Duodenal mucosa (tissue), 2 donors: ENCODE results near the gene RNPS1.

ENCODE experiments used
- H3K27ac ChIP-seq: one replicate; pipeline ENCODE4 v1.7.0; 2013; ENCODE audit warnings: low read depth, low read length
- H3K27me3 ChIP-seq, 2 donors: one replicate each; pipeline ENCODE4 v1.7.0; 2013; ENCODE audit warnings: low read length in 2 of 2, control low read depth in 1 of 2; ENCODE audit not compliant: insufficient read depth in 2 of 2, control insufficient read depth in 1 of 2
- H3K36me3 ChIP-seq, 2 donors: one replicate each; pipeline ENCODE4 v1.7.0; 2013; ENCODE audit warnings: low read length in 2 of 2, control low read depth in 1 of 2; ENCODE audit not compliant: insufficient read depth in 2 of 2, control insufficient read depth in 1 of 2
- H3K4me1 ChIP-seq, 2 donors: one replicate each; pipeline ENCODE4 v1.7.0; 2013; ENCODE audit warnings: low read length in 2 of 2, control low read depth in 1 of 2; ENCODE audit not compliant: insufficient read depth in 2 of 2, control insufficient read depth in 1 of 2
- H3K4me3 ChIP-seq, 2 donors: one replicate each; pipeline ENCODE4 v1.7.0; 2013; ENCODE audit warnings: low read length in 2 of 2, low read depth in 1 of 2
- H3K9ac ChIP-seq, 2 donors: one replicate each; pipeline ENCODE4 v1.7.0; 2013; ENCODE audit warnings: low read length in 2 of 2, low read depth in 1 of 2
- H3K9me3 ChIP-seq, 2 donors: one replicate each; pipeline ENCODE4 v1.7.0; 2013; ENCODE audit warnings: low read length in 2 of 2, control low read depth in 1 of 2; ENCODE audit not compliant: control insufficient read depth in 1 of 2

RNPS1 gene

GRCh38 chr16:2267913-2268666, at the start of gene RNPS1:
Gene RNPS1, minus strand, starts transcription at chr16:2268126. Its CDS starts 3,483 bp downstream, at chr16:2264643.
- Histone ChIP-seq H3K9me3 (no peaks in the 10 kb centered on the region), H3K4me3 (peak within 1 kb of the TSS; percentile 88 to 89), H3K4me1 (peaks cover 8 to 28% of the 10 kb centered on the region in 2 donors)

DNA sequence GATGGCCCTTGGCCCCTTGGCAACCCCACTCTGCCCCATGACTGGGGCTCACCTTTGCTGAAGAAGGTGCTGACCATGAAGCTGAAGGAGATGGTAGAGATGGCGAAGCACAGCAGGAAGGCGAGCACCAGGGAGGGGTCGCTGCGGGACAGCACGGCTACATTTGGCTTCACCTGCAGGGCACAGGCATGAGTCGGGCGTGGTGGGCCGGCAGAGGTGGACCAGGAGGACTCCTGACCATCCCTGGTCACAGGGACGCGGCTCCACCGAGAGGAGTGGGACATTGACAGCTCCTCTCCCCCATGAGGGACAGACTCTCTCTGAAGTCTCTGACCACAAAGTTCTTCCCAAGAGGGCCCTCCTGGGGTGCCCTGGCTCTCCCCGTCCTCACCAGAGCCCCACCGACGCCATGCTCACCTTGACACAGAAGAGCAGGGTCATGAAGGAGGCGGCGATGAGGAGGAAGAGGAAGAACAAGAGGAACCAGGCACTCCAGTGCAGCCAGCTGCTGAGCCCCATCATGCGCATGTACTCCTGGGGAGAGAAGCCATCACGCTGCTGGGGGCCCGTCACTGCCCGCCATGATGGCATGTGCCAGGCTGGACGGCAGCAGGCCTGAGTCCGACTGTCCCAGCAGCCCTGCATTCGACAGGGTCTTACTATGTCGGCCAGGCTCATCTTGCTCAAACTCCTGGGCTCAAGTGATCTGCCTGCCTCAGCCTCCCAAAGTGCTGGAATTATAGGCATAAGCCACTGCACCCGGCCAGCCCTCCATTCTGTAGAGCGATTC, 49.5 kb upstream of the RNPS1 start:
- no peak overlapping the region for H3K27ac ChIP-seq
- no peaks in the 10 kb centered on the region for H3K4me1 ChIP-seq
- no peak overlapping the region for H3K4me3 ChIP-seq
- no peak overlapping the region for H3K9ac ChIP-seq
- no peaks in the 10 kb centered on the region for H3K36me3 ChIP-seq
- no peaks in the 10 kb centered on the region for H3K27me3 ChIP-seq
- H3K9me3 ChIP-seq = no peaks in the 10 kb centered on the region

More at GRCh38 chr16:2267913-2268666, at the start of gene RNPS1:
- Histone ChIP-seq H3K9ac (peak within 1 kb of the TSS; percentile 73 to 90), H3K27me3 (no peaks in the 10 kb centered on the region), H3K36me3 (peaks cover 4 to 12% of the 10 kb centered on the region in 2 donors), H3K27ac (peak within 1 kb of the TSS; percentile 100)

- Histone ChIP-seq H3K4me1 (no peaks in the 10 kb centered on the region), H3K27ac (no peak overlapping the region), H3K9ac (no peak overlapping the region), H3K27me3 (no peaks in the 10 kb centered on the region), H3K9me3 (no peaks in the 10 kb centered on the region), H3K36me3 (no peaks in the 10 kb centered on the region), H3K4me3 (no peak overlapping the region)
These were observed 40.4 kb upstream of the RNPS1 start for GRCh38 chr16:2308089-2308962.

DNA sequence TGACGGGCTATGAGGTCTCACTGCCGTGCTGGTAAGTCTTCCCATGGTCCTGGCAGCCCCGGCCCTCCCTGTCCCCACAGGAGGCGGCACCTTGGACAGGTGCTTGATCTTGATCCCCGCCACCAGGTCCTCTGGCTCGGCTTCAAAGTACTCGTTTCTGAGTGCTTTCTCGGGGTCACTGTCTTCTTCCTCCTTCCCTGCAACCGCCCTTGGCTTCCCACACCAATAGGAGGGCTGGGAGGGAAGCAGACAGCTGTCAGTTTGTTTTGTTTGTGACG, 31.9 kb upstream of the RNPS1 start:
- Histone ChIP-seq H3K4me1 (no peaks in the 10 kb centered on the region), H3K9ac (no peak overlapping the region), H3K36me3 (no peaks in the 10 kb centered on the region), H3K9me3 (no peaks in the 10 kb centered on the region), H3K27ac (no peak overlapping the region), H3K27me3 (no peaks in the 10 kb centered on the region), H3K4me3 (no peak overlapping the region)

GRCh38 chr16:2299121-2299914, 31.4 kb upstream of the RNPS1 start:
- Histone ChIP-seq H3K4me3 (no peak overlapping the region), H3K4me1 (no peaks in the 10 kb centered on the region), H3K27ac (no peak overlapping the region), H3K36me3 (no peaks in the 10 kb centered on the region), H3K27me3 (no peaks in the 10 kb centered on the region), H3K9ac (no peak overlapping the region), H3K9me3 (no peaks in the 10 kb centered on the region)

GRCh38 chr16:2298621-2299020, 30.7 kb upstream of the RNPS1 start:
- no peaks in the 10 kb centered on the region for H3K4me1 ChIP-seq
- H3K9me3 ChIP-seq = no peaks in the 10 kb centered on the region
- H3K4me3 ChIP-seq = no peak overlapping the region
- H3K27ac ChIP-seq = no peak overlapping the region
- H3K36me3 ChIP-seq = no peaks in the 10 kb centered on the region
- H3K9ac ChIP-seq = no peak overlapping the region
- no peaks in the 10 kb centered on the region for H3K27me3 ChIP-seq

- no peaks in the 10 kb centered on the region for H3K36me3 ChIP-seq
- H3K27me3 ChIP-seq = no peaks in the 10 kb centered on the region
- H3K4me1 ChIP-seq = no peaks in the 10 kb centered on the region
- H3K9ac ChIP-seq = no peak overlapping the region
- no peaks in the 10 kb centered on the region for H3K9me3 ChIP-seq
- no peak overlapping the region for H3K4me3 ChIP-seq
- H3K27ac ChIP-seq = no peak overlapping the region
These were observed 29.6 kb upstream of the RNPS1 start for GRCh38 chr16:2297506-2297860.

DNA sequence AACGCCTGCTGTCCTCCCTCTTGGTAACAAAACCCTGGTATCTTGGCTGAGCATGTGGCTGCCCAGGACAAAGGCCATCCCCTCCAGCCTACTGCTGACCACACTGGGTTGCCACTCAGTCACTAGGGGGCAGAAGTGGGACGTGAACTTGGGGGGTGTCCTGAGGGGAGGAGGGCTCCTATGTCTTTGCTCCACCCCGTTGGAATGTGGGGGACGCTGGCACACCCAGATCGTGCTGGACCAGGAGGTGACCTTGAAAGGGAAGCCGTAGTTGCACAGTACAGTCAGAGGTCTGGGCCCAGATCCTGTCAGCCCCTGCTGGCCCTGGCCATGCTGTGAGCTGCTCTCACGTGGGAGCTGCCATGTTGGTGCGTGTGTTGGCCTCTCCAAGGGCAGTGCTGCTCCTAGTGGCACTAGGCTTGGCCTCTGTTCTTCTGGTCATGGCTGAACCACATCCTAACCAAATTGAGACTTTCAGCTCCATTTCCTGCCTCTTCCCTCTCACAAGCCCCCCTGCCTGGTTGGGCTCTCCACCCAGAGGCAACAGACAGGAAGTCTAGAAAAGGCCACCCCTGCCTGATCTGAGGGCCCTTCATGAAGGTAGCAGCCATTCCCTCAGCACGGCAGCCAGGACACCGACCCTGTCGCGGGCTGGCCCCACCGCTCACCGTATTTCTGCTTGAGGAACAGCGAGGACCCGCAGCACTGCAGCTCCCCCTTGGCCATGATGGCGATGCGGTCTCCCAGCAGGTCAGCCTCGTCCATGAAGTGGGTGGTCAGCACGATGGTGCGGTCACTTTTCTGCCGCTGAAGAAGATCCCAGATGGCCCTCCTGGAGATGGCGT, 29.0 kb upstream of the RNPS1 start:
- H3K27me3 ChIP-seq = no peaks in the 10 kb centered on the region
- no peaks in the 10 kb centered on the region for H3K4me1 ChIP-seq
- H3K9ac ChIP-seq = no peak overlapping the region
- H3K27ac ChIP-seq = no peak overlapping the region
- H3K4me3 ChIP-seq = no peak overlapping the region
- no peaks in the 10 kb centered on the region for H3K36me3 ChIP-seq
- H3K9me3 ChIP-seq = no peaks in the 10 kb centered on the region
